Right lobe of liver (tissue), 4 donors: ENCODE results near the gene MYLK.

ENCODE experiments used
- POLR2A ChIP-seq: fragments of 450-650 bp; IDR thresholded peaks from one replicate; pipeline ENCODE4 v1.6.1; 2017; ENCODE audit warnings: antibody characterized with exemption, mild to moderate bottlenecking
- TF ChIP-seq, protein P1 (sequence below), 4 donors: fragments of 200-600 bp in 3 of 4; fragments of 450-650 bp in 1 of 4; IDR thresholded peaks; one replicate each; pipeline versions ENCODE4 v1.5.1 to v1.8.0; 2016 to 2022; ENCODE audit warnings: antibody characterized with exemption in 4 of 4, mild to moderate bottlenecking in 2 of 4
- donor health status: DM: no; HTN: no; CAD: no.
- donor health status: DM: no; HTN: no; CAD: no.
- donor health status: DM: no; HTN: yes; CAD: no.

DNA sequence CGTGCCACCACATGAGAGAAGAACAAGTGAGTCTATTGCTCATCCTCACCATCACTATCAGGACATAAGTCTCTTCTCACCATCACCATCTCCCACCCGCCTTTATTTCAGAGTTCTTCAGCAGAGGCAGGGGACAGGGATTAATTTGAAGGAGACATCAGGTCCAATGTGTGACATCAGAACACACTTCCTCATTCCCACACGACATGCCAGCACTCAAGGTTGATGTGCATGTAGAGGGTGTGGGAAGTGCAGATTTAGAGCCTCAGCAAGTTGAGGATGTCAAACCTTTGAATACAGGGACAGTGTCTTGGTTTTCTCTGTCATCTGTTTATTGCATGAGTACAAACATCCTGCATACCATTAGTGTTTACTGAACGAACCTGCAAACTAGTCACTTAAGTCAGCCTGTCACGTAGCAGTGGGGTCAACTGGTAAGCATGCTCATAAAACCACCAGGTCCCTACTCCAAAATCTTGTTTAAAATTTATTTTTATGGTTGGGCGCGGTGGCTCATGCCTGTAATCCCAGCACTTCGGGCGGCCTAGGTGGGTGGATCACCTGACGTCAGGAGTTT, 104.4 kb downstream of the MYLK start:
- no peak for TF ChIP-seq POLR2A
- TF ChIP-seq, protein P1, sequence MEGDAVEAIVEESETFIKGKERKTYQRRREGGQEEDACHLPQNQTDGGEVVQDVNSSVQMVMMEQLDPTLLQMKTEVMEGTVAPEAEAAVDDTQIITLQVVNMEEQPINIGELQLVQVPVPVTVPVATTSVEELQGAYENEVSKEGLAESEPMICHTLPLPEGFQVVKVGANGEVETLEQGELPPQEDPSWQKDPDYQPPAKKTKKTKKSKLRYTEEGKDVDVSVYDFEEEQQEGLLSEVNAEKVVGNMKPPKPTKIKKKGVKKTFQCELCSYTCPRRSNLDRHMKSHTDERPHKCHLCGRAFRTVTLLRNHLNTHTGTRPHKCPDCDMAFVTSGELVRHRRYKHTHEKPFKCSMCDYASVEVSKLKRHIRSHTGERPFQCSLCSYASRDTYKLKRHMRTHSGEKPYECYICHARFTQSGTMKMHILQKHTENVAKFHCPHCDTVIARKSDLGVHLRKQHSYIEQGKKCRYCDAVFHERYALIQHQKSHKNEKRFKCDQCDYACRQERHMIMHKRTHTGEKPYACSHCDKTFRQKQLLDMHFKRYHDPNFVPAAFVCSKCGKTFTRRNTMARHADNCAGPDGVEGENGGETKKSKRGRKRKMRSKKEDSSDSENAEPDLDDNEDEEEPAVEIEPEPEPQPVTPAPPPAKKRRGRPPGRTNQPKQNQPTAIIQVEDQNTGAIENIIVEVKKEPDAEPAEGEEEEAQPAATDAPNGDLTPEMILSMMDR (IDR thresholded peaks at IDR 0.05), result no peak
